ENCODE measurements around the gene KIF9.

GRCh38 chr3:47225310-47225906 lies 57.2 kb downstream of the KIF9 start:
- no peak for TF ChIP-seq POLR2A (IDR thresholded peaks at IDR 0.05; ENCODE audit: borderline replicate concordance, extremely low read depth, insufficient read depth, insufficient read length)
- TF ChIP-seq EGR1 (IDR thresholded peaks at IDR 0.05; ENCODE audit: low read depth) = no peak
- TF ChIP-seq ZBTB33 (IDR thresholded peaks at IDR 0.05; ENCODE audit: extremely low read depth, insufficient replicate concordance, low read length) = no peak
- TF ChIP-seq, protein P1, sequence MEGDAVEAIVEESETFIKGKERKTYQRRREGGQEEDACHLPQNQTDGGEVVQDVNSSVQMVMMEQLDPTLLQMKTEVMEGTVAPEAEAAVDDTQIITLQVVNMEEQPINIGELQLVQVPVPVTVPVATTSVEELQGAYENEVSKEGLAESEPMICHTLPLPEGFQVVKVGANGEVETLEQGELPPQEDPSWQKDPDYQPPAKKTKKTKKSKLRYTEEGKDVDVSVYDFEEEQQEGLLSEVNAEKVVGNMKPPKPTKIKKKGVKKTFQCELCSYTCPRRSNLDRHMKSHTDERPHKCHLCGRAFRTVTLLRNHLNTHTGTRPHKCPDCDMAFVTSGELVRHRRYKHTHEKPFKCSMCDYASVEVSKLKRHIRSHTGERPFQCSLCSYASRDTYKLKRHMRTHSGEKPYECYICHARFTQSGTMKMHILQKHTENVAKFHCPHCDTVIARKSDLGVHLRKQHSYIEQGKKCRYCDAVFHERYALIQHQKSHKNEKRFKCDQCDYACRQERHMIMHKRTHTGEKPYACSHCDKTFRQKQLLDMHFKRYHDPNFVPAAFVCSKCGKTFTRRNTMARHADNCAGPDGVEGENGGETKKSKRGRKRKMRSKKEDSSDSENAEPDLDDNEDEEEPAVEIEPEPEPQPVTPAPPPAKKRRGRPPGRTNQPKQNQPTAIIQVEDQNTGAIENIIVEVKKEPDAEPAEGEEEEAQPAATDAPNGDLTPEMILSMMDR (IDR thresholded peaks at IDR 0.05 in 2 of 3, conservative IDR thresholded peaks at IDR 0.05 in 1 of 3; ENCODE audit: borderline replicate concordance in 1 of 3, insufficient read depth in 1 of 3, low read depth in 2 of 3, low read length in 2 of 3) = no peak
- TF ChIP-seq RAD21 (IDR thresholded peaks at IDR 0.05; ENCODE audit: low read depth) = no peak
- TF ChIP-seq EZH2phosphoT487 (IDR thresholded peaks at IDR 0.05; ENCODE audit: borderline replicate concordance) = no peak
- no peak for TF ChIP-seq SIN3A (IDR thresholded peaks at IDR 0.05; ENCODE audit: low read depth)
- no peak for TF ChIP-seq EZH2 (IDR thresholded peaks at IDR 0.05)
